ENCODE measurements around the gene TECTA.
A peak's percentile ranks its signal among the peaks of the same experiment; 100 is the strongest.
"Not testable (repeated sequence)": the region's sequence is repeated elsewhere in the genome, so short reads cannot be mapped to it uniquely, and the experiment has no call there.

The TECTA gene

GRCh38 chr11:121177629-121178028, 76.6 kb downstream of the TECTA start:
- not testable (repeated sequence) for DNase-seq (ENCODE audit: low read depth)

- no peak for DNase-seq (ENCODE audit: low read depth)
Measured at GRCh38 chr11:121179306-121179705, 78.3 kb downstream of the TECTA start.

GRCh38 chr11:121180183-121180582, 79.1 kb downstream of the TECTA start:
- no peak for DNase-seq (ENCODE audit: low read depth)

- no peak for DNase-seq (ENCODE audit: low read depth)
Measured at GRCh38 chr11:121188776-121189175, 87.7 kb downstream of the TECTA start.

- DNase-seq (ENCODE audit: low read depth): no peak
Measured at GRCh38 chr11:121191818-121192217, 90.8 kb downstream of the TECTA start.

GRCh38 chr11:121194731-121195596, 93.9 kb downstream of the TECTA start:
- DNase-seq (ENCODE audit: low read depth): peak; percentile 29

GRCh38 chr11:121198491-121198890, 97.4 kb downstream of the TECTA start:
- DNase-seq (ENCODE audit: low read depth): no peak

- DNase-seq (ENCODE audit: low read depth): no peak
Measured at GRCh38 chr11:121199516-121199915, 98.5 kb downstream of the TECTA start.

- DNase-seq (ENCODE audit: low read depth): no peak
Measured at GRCh38 chr11:121206810-121207209, 105.8 kb downstream of the TECTA start.

GRCh38 chr11:121207485-121208115, 106.6 kb downstream of the TECTA start:
- DNase-seq (ENCODE audit: low read depth): no peak

- DNase-seq (ENCODE audit: low read depth): no peak
Measured at GRCh38 chr11:121210445-121211080, 109.5 kb downstream of the TECTA start.

- DNase-seq (ENCODE audit: low read depth): no peak
Measured at GRCh38 chr11:121211626-121212025, 110.6 kb downstream of the TECTA start.

- no peak for DNase-seq (ENCODE audit: low read depth)
Measured at GRCh38 chr11:121212536-121213361, 111.7 kb downstream of the TECTA start.

- DNase-seq (ENCODE audit: low read depth): no peak
Measured at GRCh38 chr11:121213362-121213893, 112.4 kb downstream of the TECTA start.

GRCh38 chr11:121214861-121215260, 113.8 kb downstream of the TECTA start:
- DNase-seq (ENCODE audit: low read depth): no peak

- DNase-seq (ENCODE audit: low read depth): no peak
Measured at GRCh38 chr11:121221496-121222200, 120.6 kb downstream of the TECTA start.

GRCh38 chr11:121223161-121223560, 122.1 kb downstream of the TECTA start:
- no peak for DNase-seq (ENCODE audit: low read depth)

- no peak for DNase-seq (ENCODE audit: low read depth)
Measured at GRCh38 chr11:121225382-121225781, 124.3 kb downstream of the TECTA start.

GRCh38 chr11:121226415-121227263, 125.6 kb downstream of the TECTA start:
- no peak for DNase-seq (ENCODE audit: low read depth)

GRCh38 chr11:121228851-121229250, 127.8 kb downstream of the TECTA start:
- DNase-seq (ENCODE audit: low read depth): no peak

All from T follicular helper cell (primary cell).